Endothelial cell of umbilical vein (primary cell): Measurements from ENCODE around the gene OR7A5. TPM values are rescaled to one million over a fixed set of nuclear protein-coding genes. Genes with fewer than 3 reads are reported as not detected.

Experiments used
- Bru-seq: library from RNA; stranded (reverse); fragments of 400-500 nt; gene quantifications from one replicate; lab custom pipeline; 2021; lab: Mats Ljungman, UMichigan
- BruChase-seq, 2 experiments: library from RNA; stranded (reverse); fragments of 400-500 nt; gene quantifications; one replicate each; lab custom pipeline; 2021; lab: Mats Ljungman, UMichigan
- BruUV-seq: library from RNA; stranded (reverse); fragments of 400-500 nt; replicated peaks from 2 replicates; lab custom pipeline; 2021; lab: Mats Ljungman, UMichigan
- CTCF ChIA-PET: fragments of 300-600, 350-600 bp; sonication (Branson Sonifier 250); formaldehyde crosslinking; loops from one replicate; lab custom pipeline; 2021; ENCODE audit warnings: antibody characterized with exemption, inconsistent platforms; lab: Charles Lee
- POLR2A ChIA-PET: fragments of 300-600, 350-600 bp; sonication (Branson Sonifier 250); formaldehyde crosslinking; loops from one replicate; lab custom pipeline; 2021; ENCODE audit warnings: antibody characterized with exemption, inconsistent platforms; lab: Charles Lee
- DNase-seq: peaks from one replicate; pipeline ENCODE4 v3.0.0-alpha.2; 2011; ENCODE audit warnings: low read depth, low spot score
- FAIRE-seq: peaks from 2 replicates; lab custom pipeline; 2011; peaks lifted over from hg19 to GRCh38; lab: Jason Lieb, UNC
- H2AFZ ChIP-seq: 2 replicates; pipeline ENCODE4 v1.6.0; 2012; ENCODE audit warnings: low read depth, low read length, control low read depth, inconsistent platforms
- H3K27ac ChIP-seq: 2 replicates; pipeline ENCODE4 v1.5.1; 2011; ENCODE audit warnings: low read depth, mild to moderate bottlenecking, control low read depth, low read length, moderate library complexity; ENCODE audit not compliant: insufficient read depth
- H3K27me3 ChIP-seq, 2 experiments: 2 replicates each; pipeline versions ENCODE4 v1.6.0 to v1.6.1; 2011; ENCODE audit warnings: low read length in 2 of 2, mixed read lengths in 1 of 2; ENCODE audit not compliant: control insufficient read depth in 2 of 2, insufficient read depth in 2 of 2
- H3K36me3 ChIP-seq, 2 experiments: 2 replicates in 1 of 2; 3 replicates in 1 of 2; pipeline ENCODE4 v1.5.1; 2011; ENCODE audit warnings: low read length in 2 of 2, mild to moderate bottlenecking in 1 of 2, moderate library complexity in 1 of 2; ENCODE audit not compliant: control insufficient read depth in 2 of 2, insufficient read depth in 2 of 2; ENCODE audit errors: extremely low read depth in 1 of 2
- H3K4me1 ChIP-seq: 3 replicates; pipeline ENCODE4 v1.5.1; 2011; ENCODE audit warnings: mild to moderate bottlenecking, low read length; ENCODE audit not compliant: control insufficient read depth, insufficient read depth; ENCODE audit errors: extremely low read depth
- H3K4me2 ChIP-seq: 2 replicates; pipeline ENCODE4 v1.6.1; 2011; ENCODE audit warnings: low read length, control low read depth, mixed read lengths; ENCODE audit not compliant: insufficient read depth
- H3K4me3 ChIP-seq, 3 experiments: fragments of 200-600 bp in 1 of 3; sonication (generic), shearing (Covaris generic) in 1 of 3; replicated peaks in 1 of 3; 2 replicates each; pipeline ENCODE4 v1.5.1; 2011 to 2016; ENCODE audit warnings: control low read depth in 3 of 3, low read length in 3 of 3, mild to moderate bottlenecking in 2 of 3, inconsistent platforms in 1 of 3, low read depth in 1 of 3, moderate library complexity in 1 of 3; ENCODE audit not compliant: insufficient read depth in 1 of 3
- H3K79me2 ChIP-seq: 2 replicates; pipeline ENCODE4 v1.6.0; 2012; ENCODE audit warnings: low read length, inconsistent platforms; ENCODE audit not compliant: control insufficient read depth, insufficient read depth
- H3K9ac ChIP-seq: replicated peaks from 2 replicates; pipeline ENCODE3; 2011; ENCODE audit warnings: low read length, control low read depth; ENCODE audit not compliant: insufficient read depth; ENCODE audit errors: extremely low read depth
- H3K9me1 ChIP-seq: replicated peaks from 3 replicates; pipeline ENCODE4 v1.6.0; 2011; ENCODE audit warnings: mild to moderate bottlenecking, low read length; ENCODE audit not compliant: control insufficient read depth, insufficient read depth; ENCODE audit errors: extremely low read depth
- H3K9me3 ChIP-seq: replicated peaks from 2 replicates; pipeline ENCODE4 v1.5.1; 2012; ENCODE audit warnings: low read length, inconsistent platforms; ENCODE audit not compliant: control insufficient read depth, insufficient read depth
- H4K20me1 ChIP-seq: replicated peaks from 2 replicates; pipeline ENCODE3; 2011; ENCODE audit warnings: mild to moderate bottlenecking, low read length; ENCODE audit not compliant: control insufficient read depth, insufficient read depth; ENCODE audit errors: extremely low read depth
- EZH2 ChIP-seq: IDR thresholded peaks from 2 replicates; pipeline ENCODE4 v1.6.1; 2012; ENCODE audit warnings: borderline replicate concordance, low read depth, mild to moderate bottlenecking, moderate library complexity, low read length, inconsistent platforms; ENCODE audit not compliant: severe bottlenecking
- FOS ChIP-seq: IDR thresholded peaks from 2 replicates; pipeline ENCODE4 v1.6.1; 2011; ENCODE audit warnings: mild to moderate bottlenecking, low read length, moderate library complexity, borderline replicate concordance; ENCODE audit not compliant: insufficient read depth
- JUN ChIP-seq: IDR thresholded peaks from 2 replicates; pipeline ENCODE4 v1.6.1; 2011; ENCODE audit warnings: borderline replicate concordance, low read depth; ENCODE audit not compliant: insufficient read length, insufficient read depth
- MAX ChIP-seq: IDR thresholded peaks from 2 replicates; pipeline ENCODE4 v1.6.1; 2011; ENCODE audit not compliant: insufficient read depth, insufficient read length
- MYC ChIP-seq: IDR thresholded peaks from one replicate; pipeline ENCODE4 v1.6.1; 2011; ENCODE audit warnings: mild to moderate bottlenecking, low read depth, low read length
- POLR2A ChIP-seq: IDR thresholded peaks from 2 replicates; pipeline ENCODE4 v1.6.1; 2012; ENCODE audit warnings: low read depth, mild to moderate bottlenecking, control low read depth, low read length
- dilution Hi-C: fragments of 300-500 bp; cut with MboI; formaldehyde crosslinking; loops from one replicate; pipeline ENCODE4 v1.15.0; 2019; ENCODE audit warnings: low sequenced_read_pairs; ENCODE audit not compliant: extremely low pct_ligation_motif_present
- intact Hi-C: fragments of 100-400 bp; cut with micrococcal nuclease; formaldehyde crosslinking; loops from one replicate; pipeline ENCODE4 v1.10.0; 2022
- long read RNA-seq: library from polyadenylated mRNA; stranded (forward); transcript quantifications from one replicate; pipeline ENCODE4 v2.0.0, GENCODE V29; 2021
- polyA minus RNA-seq, 3 experiments: library from RNA; depleted of rRNA, polyadenylated mRNA; stranded (reverse); fragments of >200 nt; gene quantifications; 1 replicate in 1 of 3; 2 replicates in 2 of 3; pipeline ENCODE4 v1.2.3, GENCODE V29; 2011
- polyA plus RNA-seq, 4 experiments: library from polyadenylated mRNA; depleted of rRNA in 3 of 4; stranded (reverse) in 3 of 4; unstranded in 1 of 4; fragments of >200 nt; gene quantifications; 2 replicates each; pipeline versions ENCODE4 v1.2.1 to v1.2.3, GENCODE V29; 2011 to 2012; ENCODE audit warnings: missing spikeins in 1 of 4
- total RNA-seq: library from RNA; stranded (reverse); gene quantifications from 2 replicates; pipeline ENCODE4 v1.2.3, GENCODE V29; 2021
- TF ChIP-seq, protein P1 (sequence below), 2 donors: IDR thresholded peaks; 1 replicate in 1 of 2; 2 replicates in 1 of 2; pipeline ENCODE4 v1.5.1; 2011; ENCODE audit warnings: low read length in 2 of 2, mild to moderate bottlenecking in 2 of 2, moderate library complexity in 2 of 2, control low read depth in 1 of 2, inconsistent platforms in 1 of 2, low read depth in 1 of 2; ENCODE audit not compliant: insufficient read depth in 1 of 2; ENCODE audit errors: extremely low read depth in 1 of 2

The OR7A5 gene
- total RNA-seq: not detected in 2 replicates
- polyA plus RNA-seq: not detected in 2 replicates
- not detected in 2 replicates for polyA plus RNA-seq (2011; cell fraction: cytosol; rRNA removed)
- not detected in 2 replicates for polyA plus RNA-seq (2011; cell fraction: nucleus; rRNA removed)
- not detected in 2 replicates for polyA plus RNA-seq (2012)
- not detected in 2 replicates for polyA minus RNA-seq
- not detected for polyA minus RNA-seq (2011; cell fraction: cytosol; rRNA and poly(A)+ RNA removed)
- not detected in 2 replicates for polyA minus RNA-seq (2011; cell fraction: nucleus; rRNA and poly(A)+ RNA removed)
- not detected for Bru-seq, nascent RNA
- BruChase-seq, experiment 1, labeled RNA remaining after a 6-hour chase: not detected
- BruChase-seq, experiment 2, labeled RNA remaining after a 2-hour chase: not detected
- long read RNA-seq: 0 reads

DNA sequence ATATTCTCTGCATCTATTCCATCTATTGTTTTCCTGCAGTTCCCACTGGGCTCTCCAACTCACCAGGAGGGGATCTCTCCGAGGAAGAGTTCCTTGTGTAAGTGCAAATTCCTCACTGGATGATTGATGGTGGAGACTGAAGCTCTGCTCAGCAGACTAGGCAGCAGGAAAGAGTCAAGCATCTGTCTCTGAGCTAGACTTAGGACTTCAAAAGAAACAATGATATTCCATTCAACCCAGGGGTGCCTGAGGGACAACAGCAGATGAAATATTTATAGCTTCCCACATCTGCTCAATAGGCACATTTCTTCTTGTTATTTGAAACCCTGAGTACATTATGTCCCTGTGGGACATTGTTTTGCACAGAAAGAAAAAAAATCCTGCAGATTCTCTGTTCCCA, at the start of gene OR7A5, which contains the start of gene OR7C1:
OR7A5 (minus strand) TSS at position 175 of the 400 bp plus-strand sequence. CDS start 6,944 bp downstream, outside the sequence.
OR7C1 (minus strand) TSS at position 175 of the 400 bp plus-strand sequence. CDS start 35,049 bp downstream, outside the sequence.
- intact Hi-C loops (no loop called here), dilution Hi-C loops (no loop called here)
- H3K27ac ChIP-seq: no peak within 1 kb of the TSS
- H3K79me2 ChIP-seq: no peaks in the 10 kb centered on the region
- TF ChIP-seq, protein P1, sequence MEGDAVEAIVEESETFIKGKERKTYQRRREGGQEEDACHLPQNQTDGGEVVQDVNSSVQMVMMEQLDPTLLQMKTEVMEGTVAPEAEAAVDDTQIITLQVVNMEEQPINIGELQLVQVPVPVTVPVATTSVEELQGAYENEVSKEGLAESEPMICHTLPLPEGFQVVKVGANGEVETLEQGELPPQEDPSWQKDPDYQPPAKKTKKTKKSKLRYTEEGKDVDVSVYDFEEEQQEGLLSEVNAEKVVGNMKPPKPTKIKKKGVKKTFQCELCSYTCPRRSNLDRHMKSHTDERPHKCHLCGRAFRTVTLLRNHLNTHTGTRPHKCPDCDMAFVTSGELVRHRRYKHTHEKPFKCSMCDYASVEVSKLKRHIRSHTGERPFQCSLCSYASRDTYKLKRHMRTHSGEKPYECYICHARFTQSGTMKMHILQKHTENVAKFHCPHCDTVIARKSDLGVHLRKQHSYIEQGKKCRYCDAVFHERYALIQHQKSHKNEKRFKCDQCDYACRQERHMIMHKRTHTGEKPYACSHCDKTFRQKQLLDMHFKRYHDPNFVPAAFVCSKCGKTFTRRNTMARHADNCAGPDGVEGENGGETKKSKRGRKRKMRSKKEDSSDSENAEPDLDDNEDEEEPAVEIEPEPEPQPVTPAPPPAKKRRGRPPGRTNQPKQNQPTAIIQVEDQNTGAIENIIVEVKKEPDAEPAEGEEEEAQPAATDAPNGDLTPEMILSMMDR (IDR thresholded peaks at IDR 0.05; ENCODE audit: extremely low read depth in 1 of 2, insufficient read depth in 1 of 2, low read depth in 1 of 2, low read length in 2 of 2): no peak
- no peak for TF ChIP-seq MAX
- no peak for TF ChIP-seq EZH2
- TF ChIP-seq FOS: no peak
- no peak for TF ChIP-seq MYC
- TF ChIP-seq POLR2A: no peak
- no peak for TF ChIP-seq JUN
- FAIRE-seq (no peak), DNase-seq (no peak)
- H3K9me3 ChIP-seq: no peaks in the 10 kb centered on the region
- ChIA-PET CTCF (no interaction called here), POLR2A (no interaction called here)
- no peak within 1 kb of the TSS for H3K9ac ChIP-seq
- no peak within 1 kb of the TSS for H2AFZ ChIP-seq
- H3K4me2 ChIP-seq: no peak within 1 kb of the TSS
- H3K4me1 ChIP-seq: no peaks in the 10 kb centered on the region
- H3K27me3 ChIP-seq: no peaks in the 10 kb centered on the region
- H3K36me3 ChIP-seq: no peaks in the 10 kb centered on the region
- H4K20me1 ChIP-seq: no peaks in the 10 kb centered on the region
- H3K9me1 ChIP-seq: no peaks in the 10 kb centered on the region
- H3K4me3 ChIP-seq: no peak within 1 kb of the TSS
- no TSS peak for BruUV-seq
